BJ (cell line): ENCODE results near the gene HMX1. TPM values are rescaled to one million over a fixed set of nuclear protein-coding genes. Genes with fewer than 3 reads are reported as not detected.

Experiments used
- CTCF ChIA-PET: fragments of 350-600 bp; formaldehyde crosslinking; extraction: SDS; loops from one replicate; lab custom pipeline; 2021; ENCODE audit warnings: antibody characterized with exemption, inconsistent platforms; lab: Yijun Ruan, JAX
- POLR2A ChIA-PET: fragments of 300-600 bp; sonication (Branson Sonifier 250); formaldehyde crosslinking; extraction: SDS; loops from one replicate; lab custom pipeline; 2021; ENCODE audit warnings: antibody characterized with exemption; lab: Charles Lee
- DNase-seq: peaks from one replicate; pipeline ENCODE4 v3.0.0-alpha.2; 2011; ENCODE audit warnings: low read depth
- H3K27me3 ChIP-seq: 2 replicates; pipeline ENCODE4 v1.6.0; 2011; ENCODE audit warnings: low read length; ENCODE audit not compliant: control insufficient read depth, insufficient read depth
- H3K36me3 ChIP-seq: 2 replicates; pipeline ENCODE4 v1.5.1; 2011; ENCODE audit warnings: low read length; ENCODE audit not compliant: control insufficient read depth, insufficient read depth
- H3K4me3 ChIP-seq: 2 replicates; pipeline ENCODE4 v1.5.1; 2011; ENCODE audit warnings: low read depth, mild to moderate bottlenecking, control low read depth, low read length
- CTCF ChIP-seq: IDR thresholded peaks from 2 replicates; pipeline ENCODE4 v1.5.1; 2011; ENCODE audit warnings: low read depth, mild to moderate bottlenecking, control low read depth, inconsistent platforms, low read length, moderate library complexity; ENCODE audit not compliant: insufficient read depth
- polyA plus RNA-seq: library from polyadenylated mRNA; depleted of rRNA; stranded (reverse); fragments of >200 nt; gene quantifications from 2 replicates; pipeline ENCODE4 v1.2.3, GENCODE V29; 2011

HMX1 gene
- polyA plus RNA-seq, 1 experiment: not detected

GRCh38 chr4:8874896-8875680 lies 3.4 kb upstream of the HMX1 start:
- TF ChIP-seq CTCF: no peak
- H3K4me3 ChIP-seq: no peak overlapping the region
- CTCF ChIA-PET: interaction anchor here (1.7 kb wide), 1 partner anchor 12 kb away, joined by 11 read pairs; no protein-coding TSS in a partner anchor
- H3K27me3 ChIP-seq: peaks cover 33% of the 10 kb centered on the region
- POLR2A ChIA-PET: no interaction called here
- H3K36me3 ChIP-seq: no peaks in the 10 kb centered on the region
- no peak for DNase-seq

GRCh38 chr4:8874003-8874895 lies 2.6 kb upstream of the HMX1 start:
- CTCF ChIA-PET: no interaction called here
- no peaks in the 10 kb centered on the region for H3K36me3 ChIP-seq
- no peak for TF ChIP-seq CTCF
- H3K27me3 ChIP-seq: peaks cover 39% of the 10 kb centered on the region
- POLR2A ChIA-PET: no interaction called here
- no peak for DNase-seq
- no peak overlapping the region for H3K4me3 ChIP-seq

GRCh38 chr4:8872402-8873291 lies 1.0 kb upstream of the HMX1 start:
- H3K27me3 ChIP-seq: peaks cover 45% of the 10 kb centered on the region

GRCh38 chr4:8870647-8871416 lies 807 bp downstream of the HMX1 start:
- CTCF ChIA-PET: no interaction called here
- DNase-seq: no peak
- POLR2A ChIA-PET: no interaction called here
- H3K36me3 ChIP-seq: no peaks in the 10 kb centered on the region
- no peak overlapping the region for H3K4me3 ChIP-seq
- peaks cover 46% of the 10 kb centered on the region for H3K27me3 ChIP-seq
- TF ChIP-seq CTCF: no peak

More at GRCh38 chr4:8872402-8873291, 1.0 kb upstream of the HMX1 start:
- H3K36me3 ChIP-seq: no peaks in the 10 kb centered on the region
- CTCF ChIA-PET: no interaction called here
- DNase-seq: no peak
- no peak for TF ChIP-seq CTCF
- no peak overlapping the region for H3K4me3 ChIP-seq
- POLR2A ChIA-PET: no interaction called here
